Pancreas (tissue), 10 donors: ENCODE data around the gene ICOS. TPM values are rescaled to one million over a fixed set of nuclear protein-coding genes. Genes with fewer than 3 reads are reported as not detected.

Experiments
- ATAC-seq, 4 donors: fragments of 200-7000 bp; cut with Tn5 transposase; one replicate each; pipeline versions ENCODE4 v1.8.0 to v1.9.1; 2020; ENCODE audit warnings: mild to moderate bottlenecking in 4 of 4, moderate library complexity in 4 of 4
- DNase-seq, 6 donors: peaks; one replicate each; pipeline ENCODE4 v3.0.0-alpha.2; 2020
- FAIRE-seq: peaks from 2 replicates; lab custom pipeline; 2012; peaks lifted over from hg19 to GRCh38; lab: Jason Lieb, UNC
- H3K27ac ChIP-seq, 4 donors: fragments of 200-600 bp; sonication (generic); 1 replicate in 3 of 4; 2 replicates in 1 of 4; pipeline versions ENCODE4 v1.5.0 to v1.8.0; 2020
- H3K27me3 ChIP-seq, 4 donors: fragments of 200-600 bp; one replicate each; pipeline ENCODE4 v1.8.0; 2021
- H3K36me3 ChIP-seq, 3 donors: fragments of 200-600 bp; sonication (generic) in 1 of 3; one replicate each; pipeline versions ENCODE4 v1.5.0 to v1.8.0; 2020 to 2021
- H3K4me1 ChIP-seq, 3 donors: fragments of 200-600 bp; one replicate each; pipeline ENCODE4 v1.8.0; 2021
- H3K4me3 ChIP-seq, 4 donors: fragments of 200-600 bp; sonication (generic) in 2 of 4; one replicate each; pipeline versions ENCODE4 v1.5.0 to v1.8.0; 2020 to 2021
- H3K9me3 ChIP-seq, 4 donors: fragments of 200-600 bp; one replicate each; pipeline ENCODE4 v1.8.0; 2021
- CTCF ChIP-seq, 4 donors: fragments of 200-600 bp; sonication (generic) in 3 of 4; IDR thresholded peaks; one replicate each; pipeline versions ENCODE4 v1.5.0 to v1.8.0; 2021; ENCODE audit warnings: antibody characterized with exemption in 4 of 4
- whole genome bisulfite sequencing, 2 donors: extraction: QIAGEN DNeasy Blood & Tissue Kit; methylation state at CpG; one replicate each; pipeline ENCODE4 v1.1.7; 2013; 5-methylcytosine and 5-hydroxymethylcytosine counted together
- intact Hi-C, 3 donors: fragments of 100-400 bp; cut with DNase I; formaldehyde crosslinking; loops; one replicate each; pipeline versions ENCODE4 v1.11.1 to v1.14.2; 2022
- polyA plus RNA-seq, 2 donors: library from polyadenylated mRNA; stranded (reverse); fragments of 200-250 nt; gene quantifications; one replicate each; pipeline ENCODE4 v1.2.3, GENCODE V29; 2013
- total RNA-seq, 6 donors: library from RNA; stranded (reverse); fragmentation: NEBNext Ultra II Directional in 4 of 6; extraction: Animal tissue kit (Norgen Biotek cat#: 25700) in 4 of 6; gene quantifications; one replicate each; pipeline versions ENCODE4 v1.2.1 to v1.2.4, GENCODE V29; 2021 to 2023
- donor health status: healthy with polysubstance abuse.
- donor health status: DM: no; HTN: no; CAD: no; lungs with moderate emphysema.
- donor health status: DM: no; HTN: no; CAD: no.
- donor health status: control.
- donor health status: control.
- donor health status: Bipolar disorder and iron deficiency.
- donor health status: DM: yes; HTN: yes; CAD: no.
- donor health status: DM: no; HTN: no; CAD: no.
- donor health status: DM: no; HTN: no; CAD: no.
- donor health status: DM: yes; HTN: yes; CAD: no.

The ICOS gene
- total and polyA plus RNA-seq, 8 donors: 0.06 to 0.25 (median 0.14) TPM; not detected in 5

- peak; percentile 31 to 46 (median 38) for ATAC-seq
- Histone ChIP-seq H3K4me3 (no peak overlapping the region), H3K36me3 (no peaks in the 10 kb centered on the region), H3K27ac (peak overlapping the region in 1 of 4 donors; percentile 21), H3K9me3 (no peaks in the 10 kb centered on the region), H3K27me3 (no peaks in the 10 kb centered on the region), H3K4me1 (peaks cover 8 to 18% (median 14%) of the 10 kb centered on the region in 3 donors)
- no peak for TF ChIP-seq CTCF (IDR thresholded peaks at IDR 0.05)
- no peak for FAIRE-seq
- peak in 3 of 6 donors; percentile 15 to 29 (median 21) for DNase-seq
- 54 to 58% methylated on average over 6 of the region's 6 CpGs for WGBS, 2 donors
- intact Hi-C loops: no loop called here
Measured at GRCh38 chr2:203908066-203908796, 28.3 kb upstream of the ICOS start.

DNA sequence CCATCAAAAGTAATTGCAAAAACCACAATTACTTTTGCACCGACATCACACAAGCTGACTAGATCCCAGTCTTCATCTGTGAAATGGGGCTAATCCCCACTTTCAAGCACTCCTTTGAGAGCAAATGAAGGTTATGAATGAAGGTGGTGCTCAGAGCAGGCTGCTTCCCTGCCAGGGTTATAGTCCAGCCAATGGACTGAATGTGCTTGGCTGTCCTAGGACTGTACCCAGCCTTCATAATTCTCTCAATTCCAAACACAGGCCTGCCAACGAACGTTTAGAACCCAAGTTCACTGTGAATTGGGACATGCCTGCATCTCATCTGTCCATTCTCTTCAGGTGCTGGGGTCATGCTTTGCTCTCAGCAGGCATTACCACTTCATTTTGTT is 27.8 kb upstream of the ICOS start:
- ATAC-seq (peak; percentile 20 to 44 (median 28)), FAIRE-seq (no peak), DNase-seq (no peak)
- Histone ChIP-seq H3K27ac (peak overlapping the region in 1 of 4 donors; percentile 21), H3K9me3 (no peaks in the 10 kb centered on the region), H3K4me1 (peaks cover 8 to 18% (median 14%) of the 10 kb centered on the region in 3 donors), H3K36me3 (no peaks in the 10 kb centered on the region), H3K27me3 (no peaks in the 10 kb centered on the region), H3K4me3 (no peak overlapping the region)
- intact Hi-C loops: no loop called here
- TF ChIP-seq CTCF (IDR thresholded peaks at IDR 0.05): no peak
- WGBS, 2 donors: 21 to 26% methylated on average over 3 of the region's 3 CpGs

DNA sequence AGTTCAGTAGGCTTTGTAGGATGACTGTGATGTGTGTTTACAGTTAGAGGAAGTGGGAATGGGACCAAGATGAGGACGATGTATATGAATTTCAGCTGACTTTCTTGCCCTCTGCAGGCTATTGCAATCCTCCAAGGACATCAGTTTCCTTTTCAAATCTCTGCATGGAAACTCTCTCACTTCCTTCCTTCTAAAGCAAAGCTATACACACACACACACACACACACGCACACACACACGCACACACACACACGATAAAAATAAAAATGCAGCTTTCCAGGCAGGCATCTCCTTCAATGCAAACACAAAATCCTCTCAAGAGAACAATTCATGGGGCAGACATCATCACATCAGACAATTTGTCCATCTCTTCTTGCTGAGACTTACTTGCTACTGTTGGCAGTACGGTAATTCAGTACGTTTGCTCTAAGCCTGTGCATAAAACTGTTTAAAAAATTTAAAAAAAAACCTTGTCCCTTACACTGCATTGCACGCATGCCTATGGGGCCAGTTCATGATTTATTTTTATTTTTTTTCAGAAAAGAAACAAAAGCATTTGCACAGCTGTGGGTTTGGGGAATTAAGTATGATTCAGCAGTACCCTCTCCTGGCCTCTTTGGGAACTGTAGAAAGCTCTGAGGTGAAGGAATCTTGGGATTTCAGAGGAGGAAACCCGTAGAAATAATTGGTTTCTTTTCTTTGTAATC is 27.1 kb upstream of the ICOS start:
- peak; percentile 32 to 56 (median 46) for TF ChIP-seq CTCF (IDR thresholded peaks at IDR 0.05)
- peak in 3 of 6 donors; percentile 18 to 37 (median 30) for DNase-seq
- Histone ChIP-seq H3K27me3 (no peaks in the 10 kb centered on the region), H3K36me3 (no peaks in the 10 kb centered on the region), H3K9me3 (no peaks in the 10 kb centered on the region), H3K4me1 (peaks cover 8 to 23% (median 14%) of the 10 kb centered on the region in 3 donors), H3K27ac (no peak overlapping the region), H3K4me3 (peak overlapping the region in 2 of 4 donors; percentile 5 to 8)
- WGBS, 2 donors: 11 to 13% methylated on average over 8 of the region's 8 CpGs
- peak; percentile 86 for FAIRE-seq
- ATAC-seq: peak; percentile 81 to 92 (median 90)
- intact Hi-C loops: no loop called here

DNA sequence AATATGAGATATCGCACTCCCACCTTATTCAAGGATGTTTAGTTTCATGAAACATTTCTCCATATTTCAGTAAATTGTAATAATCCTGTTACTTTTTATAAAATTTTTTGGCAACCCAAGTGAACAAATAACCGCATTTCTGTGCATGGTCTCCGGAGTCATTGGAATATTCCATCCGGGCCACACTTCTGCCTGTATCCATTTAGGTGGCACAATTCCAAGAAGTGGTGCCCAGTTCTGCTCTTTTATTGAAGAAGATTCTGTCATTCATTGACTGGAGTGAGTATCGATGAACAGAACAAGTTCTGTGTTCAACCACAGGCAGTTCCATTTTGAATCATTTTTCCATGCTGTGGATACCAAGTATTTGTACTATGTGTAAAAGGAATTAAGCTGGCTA is 26.6 kb upstream of the ICOS start:
- Histone ChIP-seq H3K27ac (no peak overlapping the region), H3K4me3 (peak overlapping the region in 2 of 4 donors; percentile 5 to 8), H3K9me3 (no peaks in the 10 kb centered on the region), H3K27me3 (no peaks in the 10 kb centered on the region), H3K36me3 (no peaks in the 10 kb centered on the region), H3K4me1 (peaks cover 8 to 24% (median 14%) of the 10 kb centered on the region in 3 donors)
- DNase-seq (no peak), ATAC-seq (peak; percentile 6 to 44 (median 24)), FAIRE-seq (no peak)
- TF ChIP-seq CTCF (IDR thresholded peaks at IDR 0.05): no peak
- WGBS, 2 donors: 14 to 26% methylated on average over 5 of the region's 5 CpGs
- intact Hi-C loops: no loop called here
